SK-N-SH (cell line): Measurements from ENCODE around the gene PRKN. TPM values are rescaled to one million over a fixed set of nuclear protein-coding genes. Genes with fewer than 3 reads are reported as not detected.

ENCODE experiments used
- CTCF ChIA-PET: fragments of 300-600, 350-600 bp; formaldehyde crosslinking; extraction: SDS; loops from one replicate; lab custom pipeline; 2021; lab: Yijun Ruan, JAX
- POLR2A ChIA-PET: fragments of 350-600 bp; sonication (Branson Sonifier 250); formaldehyde crosslinking; extraction: SDS; loops from one replicate; lab custom pipeline; 2020; ENCODE audit warnings: antibody characterized with exemption, inconsistent platforms; lab: Yijun Ruan, JAX
- DNase-seq: peaks from one replicate; pipeline ENCODE4 v3.0.0; 2012
- H2AFZ ChIP-seq: fragments of 200-600 bp; sonication (generic); 2 replicates; pipeline ENCODE4 v1.8.1; 2016; ENCODE audit warnings: antibody characterized with exemption, mild to moderate bottlenecking, low read depth
- H3F3A ChIP-seq: fragments of 200-600 bp; sonication (generic); replicated peaks from 2 replicates; pipeline ENCODE3; 2016; ENCODE audit warnings: antibody characterized with exemption, mild to moderate bottlenecking; ENCODE audit not compliant: insufficient read depth
- H3K27ac ChIP-seq, 2 experiments: fragments of 200-500 bp in 1 of 2; fragments of 200-600 bp in 1 of 2; sonication (Bioruptor generic) in 1 of 2; sonication (generic), shearing (Covaris generic) in 1 of 2; 2 replicates each; pipeline versions ENCODE4 v1.5.1 to v1.6.1; 2014 to 2016; ENCODE audit warnings: low read depth in 2 of 2, inconsistent platforms in 1 of 2, low read length in 1 of 2, mild to moderate bottlenecking in 1 of 2, mixed read lengths in 1 of 2
- H3K27me3 ChIP-seq: fragments of 200-600 bp; sonication (generic), shearing (Covaris generic); 2 replicates; pipeline ENCODE4 v1.6.1; 2016; ENCODE audit warnings: mixed run types; ENCODE audit not compliant: insufficient read depth
- H3K36me3 ChIP-seq, 2 experiments: fragments of 200-500 bp in 1 of 2; fragments of 200-600 bp in 1 of 2; sonication (Bioruptor generic) in 1 of 2; sonication (generic) in 1 of 2; replicated peaks in 1 of 2; 2 replicates each; pipeline versions ENCODE3 to v1.5.1; 2014 to 2016; ENCODE audit warnings: low read length in 1 of 2, mild to moderate bottlenecking in 1 of 2; ENCODE audit not compliant: insufficient read depth in 2 of 2, control insufficient read depth in 1 of 2
- H3K4me1 ChIP-seq, 2 experiments: fragments of 200-500 bp in 1 of 2; fragments of 200-600 bp in 1 of 2; sonication (Bioruptor generic) in 1 of 2; sonication (generic), shearing (Covaris generic) in 1 of 2; 2 replicates each; pipeline versions ENCODE4 v1.5.1 to v1.6.1; 2014 to 2016; ENCODE audit warnings: low read depth in 1 of 2, low read length in 1 of 2, mixed run types in 1 of 2; ENCODE audit not compliant: insufficient read depth in 2 of 2, control insufficient read depth in 1 of 2
- H3K4me2 ChIP-seq: fragments of 200-600 bp; sonication (generic), shearing (Covaris generic); 2 replicates; pipeline ENCODE4 v1.6.1; 2017; ENCODE audit warnings: mixed run types
- H3K4me3 ChIP-seq, 2 experiments: fragments of 200-500 bp in 1 of 2; fragments of 200-600 bp in 1 of 2; sonication (Bioruptor generic) in 1 of 2; sonication (generic), shearing (Covaris generic) in 1 of 2; 2 replicates each; pipeline versions ENCODE4 v1.5.1 to v1.8.1; 2014 to 2016; ENCODE audit warnings: low read depth in 2 of 2, inconsistent platforms in 1 of 2, low read length in 1 of 2, mild to moderate bottlenecking in 1 of 2, mixed read lengths in 1 of 2, moderate library complexity in 1 of 2
- H3K79me2 ChIP-seq: fragments of 200-600 bp; sonication (generic); 2 replicates; pipeline ENCODE4 v1.8.1; 2017; ENCODE audit warnings: mild to moderate bottlenecking; ENCODE audit not compliant: insufficient read depth
- H3K9ac ChIP-seq: fragments of 200-600 bp; sonication (generic); 2 replicates; pipeline ENCODE4 v1.6.1; 2017; ENCODE audit warnings: mixed run types
- H3K9me2 ChIP-seq: fragments of 200-600 bp; sonication (generic); 2 replicates; pipeline ENCODE4 v1.6.1; 2017; ENCODE audit warnings: mixed run types
- H3K9me3 ChIP-seq: fragments of 200-600 bp; sonication (generic); 2 replicates; pipeline ENCODE4 v1.6.1; 2017; ENCODE audit warnings: mixed run types, mild to moderate bottlenecking, moderate library complexity
- H4K20me1 ChIP-seq: fragments of 200-600 bp; sonication (generic); 2 replicates; pipeline ENCODE4 v1.6.1; 2017; ENCODE audit warnings: mild to moderate bottlenecking, mixed run types; ENCODE audit not compliant: insufficient read depth
- CHD2 ChIP-seq: fragments of 150-350 bp; IDR thresholded peaks from 2 replicates; pipeline ENCODE4 v1.6.1; 2018; ENCODE audit warnings: low read length; ENCODE audit not compliant: partially characterized antibody
- EP300 ChIP-seq, 2 experiments: IDR thresholded peaks; 2 replicates each; pipeline versions ENCODE4 v1.4.0 to v1.6.1; 2012; ENCODE audit warnings: borderline replicate concordance in 1 of 2, low read depth in 1 of 2, low read length in 1 of 2
- FOSL2 ChIP-seq: IDR thresholded peaks from 2 replicates; pipeline ENCODE4 v1.4.0; 2012; ENCODE audit warnings: low read depth, mild to moderate bottlenecking, moderate library complexity, borderline replicate concordance
- MEF2A ChIP-seq: IDR thresholded peaks from 2 replicates; pipeline ENCODE4 v1.4.0; 2012; ENCODE audit warnings: low read depth, borderline replicate concordance
- POLR2AphosphoS5 ChIP-seq: IDR thresholded peaks from 2 replicates; pipeline ENCODE4 v1.6.1; 2012; ENCODE audit warnings: low read depth, low read length
- RAD21 ChIP-seq: IDR thresholded peaks from 2 replicates; pipeline ENCODE4 v1.6.1; 2012; ENCODE audit warnings: mild to moderate bottlenecking, low read length
- RFX5 ChIP-seq: IDR thresholded peaks from 2 replicates; pipeline ENCODE4 v1.6.1; 2012; ENCODE audit warnings: mild to moderate bottlenecking, improper control_type of control experiment, low read length
- RXRA ChIP-seq: IDR thresholded peaks from 2 replicates; pipeline ENCODE4 v1.4.0; 2012; ENCODE audit warnings: low read depth, mild to moderate bottlenecking, borderline replicate concordance
- TAF1 ChIP-seq: IDR thresholded peaks from 2 replicates; pipeline ENCODE4 v1.6.1; 2012; ENCODE audit warnings: low read depth, mild to moderate bottlenecking, low read length, moderate library complexity, borderline replicate concordance
- WGBS: methylation state at CpG from one replicate; pipeline ENCODE4 v1.1.6; 2017; ENCODE audit warnings: low lambda C conversion rate; 5-methylcytosine and 5-hydroxymethylcytosine counted together
- polyA plus RNA-seq, 3 experiments: library from polyadenylated mRNA; depleted of rRNA; stranded (reverse); fragments of >200 nt; gene quantifications; 2 replicates each; pipeline ENCODE4 v1.2.3, GENCODE V29; 2012
- TF ChIP-seq, protein P1 (sequence below): IDR thresholded peaks from 2 replicates; pipeline ENCODE4; 2012
- TF ChIP-seq, protein P2 (sequence below): fragments of 150-350 bp; IDR thresholded peaks from 2 replicates; pipeline ENCODE4 v1.6.1; 2017; ENCODE audit warnings: antibody characterized with exemption, low read length, low read depth, borderline replicate concordance
- TF ChIP-seq, protein P3 (sequence below): IDR thresholded peaks from 2 replicates; pipeline ENCODE4 v1.4.0; 2012; ENCODE audit warnings: low read depth

PRKN gene
- polyA plus RNA-seq, 1 of the 3 experiments (the other 2 are of a cell fraction): 0.76 TPM

DNA sequence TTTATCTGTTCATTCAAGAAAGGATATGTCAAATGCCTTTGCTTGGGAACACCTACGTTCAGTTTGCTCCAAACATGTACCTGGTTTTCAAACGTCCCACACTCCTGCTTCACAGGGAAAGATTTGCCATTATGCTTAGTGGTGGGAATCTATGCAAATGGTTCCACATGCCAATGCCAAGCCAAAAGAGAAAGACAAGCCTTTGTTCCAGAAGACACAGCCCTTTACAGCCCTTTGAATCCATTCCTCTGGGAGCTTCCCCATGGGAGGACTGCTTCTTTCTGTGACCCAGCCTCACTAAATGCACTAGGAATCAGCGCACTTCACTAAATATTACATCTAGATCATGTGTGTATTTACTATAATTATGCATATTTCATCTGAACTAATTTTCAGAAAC is 619.5 kb downstream of the PRKN start:
- H3K27me3 ChIP-seq: no peaks in the 10 kb centered on the region
- no peaks in the 10 kb centered on the region for H3K79me2 ChIP-seq
- no peak overlapping the region for H3K27ac ChIP-seq
- H3K4me3 ChIP-seq: no peak overlapping the region
- no peak for DNase-seq
- TF ChIP-seq MEF2A (no peak), RAD21 (no peak), POLR2AphosphoS5 (no peak), RFX5 (no peak), CHD2 (no peak)
- H3K9ac ChIP-seq: no peak overlapping the region
- H3F3A ChIP-seq: no peaks in the 10 kb centered on the region
- H2AFZ ChIP-seq: no peak overlapping the region
- POLR2A ChIA-PET: no interaction called here
- no peaks in the 10 kb centered on the region for H3K9me2 ChIP-seq
- no peaks in the 10 kb centered on the region for H3K9me3 ChIP-seq
- no peaks in the 10 kb centered on the region for H3K4me1 ChIP-seq
- CTCF ChIA-PET: no interaction called here
- no peak overlapping the region for H3K4me2 ChIP-seq
- no peaks in the 10 kb centered on the region for H4K20me1 ChIP-seq
- H3K36me3 ChIP-seq: no peaks in the 10 kb centered on the region
- WGBS: 32% methylated on average over 3 of the region's 3 CpGs

DNA sequence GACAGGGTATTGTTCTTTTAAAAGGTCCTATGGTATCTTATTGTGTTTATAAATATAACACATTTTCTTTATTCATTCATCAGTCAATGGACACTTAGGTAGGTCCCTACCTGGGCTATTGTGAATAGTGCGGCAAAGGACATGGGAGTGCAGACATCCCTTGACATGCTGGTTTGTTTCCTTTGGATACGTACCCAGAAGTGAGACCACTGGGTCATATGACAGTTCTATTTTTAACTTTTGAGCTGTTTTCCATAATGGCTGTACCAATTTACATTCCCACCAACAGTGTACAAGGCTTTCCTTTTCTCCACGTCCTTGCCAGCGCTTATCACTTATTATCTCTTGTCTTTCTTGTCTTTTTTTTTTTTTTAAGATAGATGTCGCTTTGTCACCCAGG is 627.5 kb downstream of the PRKN start:
- no peaks in the 10 kb centered on the region for H3K4me1 ChIP-seq
- CTCF ChIA-PET: no interaction called here
- H3K27me3 ChIP-seq: no peaks in the 10 kb centered on the region
- no peak overlapping the region for H3K9ac ChIP-seq
- no peaks in the 10 kb centered on the region for H4K20me1 ChIP-seq
- H3K27ac ChIP-seq: no peak overlapping the region
- no peaks in the 10 kb centered on the region for H3K9me2 ChIP-seq
- WGBS: 62% methylated on average over 5 of the region's 5 CpGs
- no peaks in the 10 kb centered on the region for H3K36me3 ChIP-seq
- TF ChIP-seq MEF2A: no peak
- TF ChIP-seq EP300 (IDR thresholded peaks at IDR 0.05; ENCODE audit: borderline replicate concordance in 1 of 2, low read depth in 1 of 2, low read length in 1 of 2): no peak
- TF ChIP-seq RFX5: no peak
- TF ChIP-seq, protein P1, sequence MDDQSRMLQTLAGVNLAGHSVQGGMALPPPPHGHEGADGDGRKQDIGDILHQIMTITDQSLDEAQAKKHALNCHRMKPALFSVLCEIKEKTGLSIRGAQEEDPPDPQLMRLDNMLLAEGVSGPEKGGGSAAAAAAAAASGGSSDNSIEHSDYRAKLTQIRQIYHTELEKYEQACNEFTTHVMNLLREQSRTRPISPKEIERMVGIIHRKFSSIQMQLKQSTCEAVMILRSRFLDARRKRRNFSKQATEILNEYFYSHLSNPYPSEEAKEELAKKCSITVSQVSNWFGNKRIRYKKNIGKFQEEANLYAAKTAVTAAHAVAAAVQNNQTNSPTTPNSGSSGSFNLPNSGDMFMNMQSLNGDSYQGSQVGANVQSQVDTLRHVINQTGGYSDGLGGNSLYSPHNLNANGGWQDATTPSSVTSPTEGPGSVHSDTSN: no peak
- TF ChIP-seq TAF1: no peak
- no peak for TF ChIP-seq FOSL2
- TF ChIP-seq, protein P2, sequence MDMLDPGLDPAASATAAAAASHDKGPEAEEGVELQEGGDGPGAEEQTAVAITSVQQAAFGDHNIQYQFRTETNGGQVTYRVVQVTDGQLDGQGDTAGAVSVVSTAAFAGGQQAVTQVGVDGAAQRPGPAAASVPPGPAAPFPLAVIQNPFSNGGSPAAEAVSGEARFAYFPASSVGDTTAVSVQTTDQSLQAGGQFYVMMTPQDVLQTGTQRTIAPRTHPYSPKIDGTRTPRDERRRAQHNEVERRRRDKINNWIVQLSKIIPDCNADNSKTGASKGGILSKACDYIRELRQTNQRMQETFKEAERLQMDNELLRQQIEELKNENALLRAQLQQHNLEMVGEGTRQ: no peak
- TF ChIP-seq RXRA: no peak
- no peak for TF ChIP-seq CHD2
- TF ChIP-seq POLR2AphosphoS5: no peak
- TF ChIP-seq, protein P3, sequence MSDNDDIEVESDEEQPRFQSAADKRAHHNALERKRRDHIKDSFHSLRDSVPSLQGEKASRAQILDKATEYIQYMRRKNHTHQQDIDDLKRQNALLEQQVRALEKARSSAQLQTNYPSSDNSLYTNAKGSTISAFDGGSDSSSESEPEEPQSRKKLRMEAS: no peak
- H3K9me3 ChIP-seq: no peaks in the 10 kb centered on the region
- H3K4me3 ChIP-seq: no peak overlapping the region
- H3K79me2 ChIP-seq: no peaks in the 10 kb centered on the region
- DNase-seq: no peak
- H3K4me2 ChIP-seq: no peak overlapping the region
- POLR2A ChIA-PET: no interaction called here
- H3F3A ChIP-seq: no peaks in the 10 kb centered on the region
- no peak overlapping the region for H2AFZ ChIP-seq
